Osteocyte (in vitro differentiated cells): ENCODE measurements around the gene TMSB15C. TPM values are rescaled to one million over a fixed set of nuclear protein-coding genes. Genes with fewer than 3 reads are reported as not detected.
A peak's percentile ranks its signal among the peaks of the same experiment; 100 is the strongest.
"Not testable (repeated sequence)": the region's sequence is repeated elsewhere in the genome, so short reads cannot be mapped to it uniquely, and the experiment has no call there.

ENCODE experiments used
- DNase-seq: peaks from one replicate; pipeline ENCODE4 v3.0.0; 2021; ENCODE audit warnings: mixed read lengths; ENCODE audit not compliant: unreplicated experiment; ENCODE audit errors: extremely low spot score
- H3K27ac Mint-ChIP-seq: one replicate; pipeline ENCODE4 v1.8.0; 2021; ENCODE audit warnings: mild to moderate bottlenecking, mixed read lengths; ENCODE audit not compliant: unreplicated experiment
- H3K27me3 Mint-ChIP-seq: one replicate; pipeline ENCODE4 v1.8.0; 2021; ENCODE audit warnings: mixed read lengths; ENCODE audit not compliant: unreplicated experiment
- H3K36me3 Mint-ChIP-seq: one replicate; pipeline ENCODE4 v1.8.0; 2021; ENCODE audit warnings: mixed read lengths; ENCODE audit not compliant: unreplicated experiment
- H3K4me1 Mint-ChIP-seq: one replicate; pipeline ENCODE4 v1.8.0; 2021; ENCODE audit warnings: mixed read lengths; ENCODE audit not compliant: unreplicated experiment
- H3K4me3 Mint-ChIP-seq: one replicate; pipeline ENCODE4 v1.8.0; 2021; ENCODE audit warnings: mild to moderate bottlenecking, moderate library complexity, mixed read lengths; ENCODE audit not compliant: unreplicated experiment
- H3K9me3 Mint-ChIP-seq: one replicate; pipeline ENCODE4 v1.8.0; 2021; ENCODE audit warnings: mixed read lengths; ENCODE audit not compliant: unreplicated experiment
- CTCF ChIP-seq: fragments of 200-600 bp; sonication (generic); IDR thresholded peaks from 2 replicates; pipeline ENCODE4 v1.5.0; 2021; ENCODE audit warnings: antibody characterized with exemption, mild to moderate bottlenecking, moderate library complexity
- total RNA-seq: library from RNA; stranded (reverse); gene quantifications from 2 replicates; pipeline ENCODE4 v1.2.1, GENCODE V29; 2021

TMSB15C gene
- total RNA-seq, 1 donor from 2014 or later, result 3.9 TPM

- Mint-ChIP-seq H3K4me1 (no peaks in the 10 kb centered on the region), H3K27me3 (no peaks in the 10 kb centered on the region), H3K9me3 (peaks cover 6% of the 10 kb centered on the region), H3K36me3 (no peaks in the 10 kb centered on the region), H3K4me3 (no peak overlapping the region), H3K27ac (no peak overlapping the region)
- TF ChIP-seq CTCF, result no peak
- peak; percentile 81 for DNase-seq
These were observed 8.0 kb upstream of the TMSB15C start for GRCh38 chrX:104084063-104084462.

GRCh38 chrX:104077854-104078253 is 1.8 kb upstream of the TMSB15C start:
- H3K4me1 Mint-ChIP-seq, H3K4me3 Mint-ChIP-seq, H3K27me3 Mint-ChIP-seq, H3K9me3 Mint-ChIP-seq, DNase-seq, H3K36me3 Mint-ChIP-seq, H3K27ac Mint-ChIP-seq: not testable (repeated sequence)

GRCh38 chrX:104062636-104063035 is 13.4 kb downstream of the TMSB15C start:
- not testable (repeated sequence) for H3K4me3 Mint-ChIP-seq, H3K36me3 Mint-ChIP-seq, H3K27ac Mint-ChIP-seq, H3K4me1 Mint-ChIP-seq, DNase-seq, H3K27me3 Mint-ChIP-seq, H3K9me3 Mint-ChIP-seq

- not testable (repeated sequence) for H3K27me3 Mint-ChIP-seq, DNase-seq, H3K4me1 Mint-ChIP-seq, H3K9me3 Mint-ChIP-seq, H3K4me3 Mint-ChIP-seq, H3K27ac Mint-ChIP-seq, H3K36me3 Mint-ChIP-seq
These were observed 21.1 kb downstream of the TMSB15C start for GRCh38 chrX:104054956-104055355.

- Mint-ChIP-seq H3K27ac (no peak overlapping the region), H3K36me3 (no peaks in the 10 kb centered on the region), H3K4me1 (no peaks in the 10 kb centered on the region), H3K9me3 (peaks cover 13% of the 10 kb centered on the region), H3K27me3 (peaks cover 5% of the 10 kb centered on the region), H3K4me3 (no peak overlapping the region)
- TF ChIP-seq CTCF, result no peak
- DNase-seq, result no peak
These were observed 28.9 kb downstream of the TMSB15C start for GRCh38 chrX:104047171-104047570.

- Mint-ChIP-seq H3K9me3 (peaks cover 13% of the 10 kb centered on the region), H3K36me3 (no peaks in the 10 kb centered on the region), H3K27me3 (peaks cover 5% of the 10 kb centered on the region), H3K4me1 (no peaks in the 10 kb centered on the region), H3K27ac (no peak overlapping the region), H3K4me3 (no peak overlapping the region)
- DNase-seq, result no peak
- TF ChIP-seq CTCF, result no peak
These were observed 30.4 kb downstream of the TMSB15C start for GRCh38 chrX:104045642-104046041.

GRCh38 chrX:104041003-104041402 is 35.0 kb downstream of the TMSB15C start:
- H3K27me3 Mint-ChIP-seq, result peaks cover 5% of the 10 kb centered on the region
- H3K9me3 Mint-ChIP-seq, result peaks cover 20% of the 10 kb centered on the region
- DNase-seq, result no peak
- H3K36me3 Mint-ChIP-seq, result no peaks in the 10 kb centered on the region
- no peak for TF ChIP-seq CTCF
- H3K4me3 Mint-ChIP-seq, result no peak overlapping the region
- H3K4me1 Mint-ChIP-seq, result no peaks in the 10 kb centered on the region
- no peak overlapping the region for H3K27ac Mint-ChIP-seq
